ENCODE data around the gene COL7A1. TPM values are rescaled to one million over a fixed set of nuclear protein-coding genes. Genes with fewer than 3 reads are reported as not detected.

Gene COL7A1
- total RNA-seq, 4 donors from 2014 or later = 159 to 393 (median 199) TPM

- intact Hi-C loops (cut with DNase I; ENCODE audit: low total_unique reads) = no loop called here
- 62 to 80% methylated on average over 2 to 9 of the region's 9 CpGs for WGBS, 2 donors
- no peak for DNase-seq (ENCODE audit: low spot score in 2 of 2)
- no peak for TF ChIP-seq POLR2A (IDR thresholded peaks at IDR 0.05)
- TF ChIP-seq, protein P1, sequence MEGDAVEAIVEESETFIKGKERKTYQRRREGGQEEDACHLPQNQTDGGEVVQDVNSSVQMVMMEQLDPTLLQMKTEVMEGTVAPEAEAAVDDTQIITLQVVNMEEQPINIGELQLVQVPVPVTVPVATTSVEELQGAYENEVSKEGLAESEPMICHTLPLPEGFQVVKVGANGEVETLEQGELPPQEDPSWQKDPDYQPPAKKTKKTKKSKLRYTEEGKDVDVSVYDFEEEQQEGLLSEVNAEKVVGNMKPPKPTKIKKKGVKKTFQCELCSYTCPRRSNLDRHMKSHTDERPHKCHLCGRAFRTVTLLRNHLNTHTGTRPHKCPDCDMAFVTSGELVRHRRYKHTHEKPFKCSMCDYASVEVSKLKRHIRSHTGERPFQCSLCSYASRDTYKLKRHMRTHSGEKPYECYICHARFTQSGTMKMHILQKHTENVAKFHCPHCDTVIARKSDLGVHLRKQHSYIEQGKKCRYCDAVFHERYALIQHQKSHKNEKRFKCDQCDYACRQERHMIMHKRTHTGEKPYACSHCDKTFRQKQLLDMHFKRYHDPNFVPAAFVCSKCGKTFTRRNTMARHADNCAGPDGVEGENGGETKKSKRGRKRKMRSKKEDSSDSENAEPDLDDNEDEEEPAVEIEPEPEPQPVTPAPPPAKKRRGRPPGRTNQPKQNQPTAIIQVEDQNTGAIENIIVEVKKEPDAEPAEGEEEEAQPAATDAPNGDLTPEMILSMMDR (IDR thresholded peaks at IDR 0.05) = no peak
- no peak overlapping the region for H3K4me3 ChIP-seq (ENCODE audit: low read depth, poor library complexity, severe bottlenecking)
Observed at GRCh38 chr3:48593337-48593736, 1.8 kb downstream of the COL7A1 start.

DNA sequence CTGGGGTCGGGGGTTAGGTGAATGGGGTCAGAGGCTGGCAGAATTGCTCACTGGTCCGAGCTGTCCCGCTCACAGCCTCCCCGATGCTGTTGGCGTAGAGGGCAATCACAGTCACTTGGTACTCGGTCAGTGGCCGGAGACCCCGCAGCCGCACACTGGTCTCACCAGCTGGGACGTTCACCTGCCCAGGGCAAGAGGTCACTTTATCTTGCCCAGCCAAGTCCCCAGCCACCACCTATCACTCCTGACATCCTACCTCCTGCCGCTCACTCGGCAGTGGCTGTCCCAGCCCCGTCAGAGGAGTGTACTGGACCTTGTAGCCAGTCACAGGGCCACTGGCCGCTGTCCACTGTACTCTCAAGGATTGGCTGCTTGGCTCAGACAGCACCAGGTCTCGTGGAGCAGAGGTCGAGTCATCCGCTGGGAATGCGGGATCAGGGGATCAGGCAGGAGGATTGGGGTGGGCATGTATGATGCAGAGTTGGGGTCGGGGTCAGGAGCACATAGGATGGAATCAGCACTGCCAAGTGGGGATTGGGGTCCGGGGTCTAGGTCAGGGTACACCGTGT, 2.5 kb downstream of the COL7A1 start:
- 84 to 88% methylated on average over 10 to 21 of the region's 21 CpGs for WGBS, 2 donors
- no peak overlapping the region for H3K4me3 ChIP-seq (ENCODE audit: low read depth, poor library complexity, severe bottlenecking)
- TF ChIP-seq POLR2A (IDR thresholded peaks at IDR 0.05) = no peak
- TF ChIP-seq, protein P1 (IDR thresholded peaks at IDR 0.05) = no peak
- intact Hi-C loops (cut with DNase I; ENCODE audit: low total_unique reads) = no loop called here
- DNase-seq (ENCODE audit: low spot score in 2 of 2) = no peak

- DNase-seq (ENCODE audit: low spot score in 2 of 2) = no peak
- intact Hi-C loops (cut with DNase I; ENCODE audit: low total_unique reads) = no loop called here
- 81 to 87% methylated on average over 22 of the region's 22 CpGs for WGBS, 2 donors
- no peak overlapping the region for H3K4me3 ChIP-seq (ENCODE audit: low read depth, poor library complexity, severe bottlenecking)
- no peak for TF ChIP-seq POLR2A (IDR thresholded peaks at IDR 0.05)
- TF ChIP-seq, protein P1 (IDR thresholded peaks at IDR 0.05) = no peak
Observed at GRCh38 chr3:48591886-48592518, 3.1 kb downstream of the COL7A1 start.

DNA sequence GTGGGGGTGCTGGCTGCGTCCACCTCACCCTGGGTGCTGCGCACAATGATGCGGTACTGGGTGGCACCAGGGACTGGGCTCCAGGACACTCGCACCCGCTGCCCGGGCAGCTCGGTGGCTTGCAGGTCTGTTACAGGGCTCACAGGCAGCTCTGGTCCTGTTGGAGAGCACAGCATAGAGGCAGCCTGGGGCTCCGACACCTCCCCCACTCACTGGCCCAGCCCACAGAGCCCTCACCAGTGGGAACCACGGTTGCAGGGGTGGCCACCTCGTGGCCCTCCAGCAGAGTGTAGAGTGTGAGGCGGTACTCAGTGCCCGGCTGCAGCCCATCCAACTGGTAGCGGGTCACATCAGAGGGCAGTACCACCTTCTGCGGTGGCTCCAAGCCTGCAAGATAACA, 3.7 kb downstream of the COL7A1 start:
- intact Hi-C loops (cut with DNase I; ENCODE audit: low total_unique reads) = no loop called here
- TF ChIP-seq, protein P1 (IDR thresholded peaks at IDR 0.05) = no peak
- TF ChIP-seq POLR2A (IDR thresholded peaks at IDR 0.05) = no peak
- no peak overlapping the region for H3K4me3 ChIP-seq (ENCODE audit: low read depth, poor library complexity, severe bottlenecking)
- DNase-seq (ENCODE audit: low spot score in 2 of 2) = no peak
- 65 to 69% methylated on average over 10 to 13 of the region's 14 CpGs for WGBS, 2 donors

DNA sequence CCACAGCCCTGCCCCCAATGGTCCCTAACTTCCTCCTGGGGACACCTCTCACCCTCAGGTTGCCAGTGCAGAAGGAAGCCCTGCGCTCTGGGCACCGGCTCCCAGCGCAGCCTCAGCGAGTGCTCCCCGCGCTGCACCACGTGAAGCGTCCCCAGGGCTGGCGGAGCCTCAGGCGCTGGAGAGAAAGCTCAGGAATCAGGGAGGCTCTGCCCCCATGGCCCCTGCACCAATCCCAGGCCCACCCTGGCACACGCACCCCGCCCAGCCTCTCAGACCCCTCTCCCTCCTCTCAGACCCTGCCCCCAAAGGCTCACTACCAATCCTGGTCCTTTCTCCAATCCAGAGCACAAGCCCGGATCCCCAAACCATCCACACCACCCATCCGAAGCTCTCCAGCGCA, 6.9 kb downstream of the COL7A1 start:
- intact Hi-C loops (cut with DNase I; ENCODE audit: low total_unique reads) = no loop called here

More for the DNA sequence above, 6.9 kb downstream of the COL7A1 start:
- TF ChIP-seq POLR2A (IDR thresholded peaks at IDR 0.05) = no peak
- TF ChIP-seq, protein P1 (IDR thresholded peaks at IDR 0.05) = no peak
- 77% methylated on average over 13 to 15 of the region's 15 CpGs for WGBS, 2 donors
- H3K4me3 ChIP-seq (ENCODE audit: low read depth, poor library complexity, severe bottlenecking) = no peak overlapping the region
- no peak for DNase-seq (ENCODE audit: low spot score in 2 of 2)
